ENCODE measurements around the gene DCDC1. TPM values are rescaled to one million over a fixed set of nuclear protein-coding genes. Genes with fewer than 3 reads are reported as not detected.

DCDC1 gene
- total RNA-seq, 1 donor from 2014 or later: not detected

GRCh38 chr11:30917266-30917665 is 452.3 kb downstream of the DCDC1 start:
- H3K27me3 ChIP-seq: no peaks in the 10 kb centered on the region
- TF ChIP-seq POLR2A (IDR thresholded peaks at IDR 0.05) (no peak), POLR2AphosphoS5 (IDR thresholded peaks at IDR 0.05; ENCODE audit: insufficient read depth in 1 of 2, low read depth in 1 of 2) (no peak)
- TF ChIP-seq, protein P1, sequence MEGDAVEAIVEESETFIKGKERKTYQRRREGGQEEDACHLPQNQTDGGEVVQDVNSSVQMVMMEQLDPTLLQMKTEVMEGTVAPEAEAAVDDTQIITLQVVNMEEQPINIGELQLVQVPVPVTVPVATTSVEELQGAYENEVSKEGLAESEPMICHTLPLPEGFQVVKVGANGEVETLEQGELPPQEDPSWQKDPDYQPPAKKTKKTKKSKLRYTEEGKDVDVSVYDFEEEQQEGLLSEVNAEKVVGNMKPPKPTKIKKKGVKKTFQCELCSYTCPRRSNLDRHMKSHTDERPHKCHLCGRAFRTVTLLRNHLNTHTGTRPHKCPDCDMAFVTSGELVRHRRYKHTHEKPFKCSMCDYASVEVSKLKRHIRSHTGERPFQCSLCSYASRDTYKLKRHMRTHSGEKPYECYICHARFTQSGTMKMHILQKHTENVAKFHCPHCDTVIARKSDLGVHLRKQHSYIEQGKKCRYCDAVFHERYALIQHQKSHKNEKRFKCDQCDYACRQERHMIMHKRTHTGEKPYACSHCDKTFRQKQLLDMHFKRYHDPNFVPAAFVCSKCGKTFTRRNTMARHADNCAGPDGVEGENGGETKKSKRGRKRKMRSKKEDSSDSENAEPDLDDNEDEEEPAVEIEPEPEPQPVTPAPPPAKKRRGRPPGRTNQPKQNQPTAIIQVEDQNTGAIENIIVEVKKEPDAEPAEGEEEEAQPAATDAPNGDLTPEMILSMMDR (IDR thresholded peaks at IDR 0.05): no peak

DNA sequence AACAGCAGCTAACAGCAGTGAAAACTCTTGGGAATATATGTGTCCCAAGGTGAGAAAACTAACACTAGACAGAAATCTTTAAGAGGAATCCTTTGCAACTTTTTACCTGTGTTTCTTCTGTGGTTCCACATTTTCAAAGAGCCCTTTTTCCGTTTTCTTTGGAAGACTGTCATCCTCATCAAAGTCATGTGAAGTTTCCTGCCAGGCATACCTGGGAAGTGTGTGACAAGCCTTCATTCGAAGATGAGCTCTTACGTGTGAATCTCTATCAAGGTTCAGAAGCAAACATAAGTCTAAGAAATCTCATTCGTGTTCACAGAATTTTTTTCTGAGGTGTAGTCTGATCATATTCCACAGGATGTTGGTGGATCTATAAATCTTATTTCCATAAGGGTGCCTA is 452.8 kb downstream of the DCDC1 start:
- Histone ChIP-seq H3K4me1 (no peaks in the 10 kb centered on the region), H3K4me3 (no peak overlapping the region), H3K27me3 (no peaks in the 10 kb centered on the region), H3K9me3 (no peaks in the 10 kb centered on the region), H3K27ac (no peak overlapping the region), H3K36me3 (no peaks in the 10 kb centered on the region)
- TF ChIP-seq, protein P1 (IDR thresholded peaks at IDR 0.05): no peak
- TF ChIP-seq POLR2AphosphoS5 (IDR thresholded peaks at IDR 0.05; ENCODE audit: insufficient read depth in 1 of 2, low read depth in 1 of 2) (no peak), POLR2A (IDR thresholded peaks at IDR 0.05) (no peak)
- no peak for DNase-seq (ENCODE audit: extremely low spot score in 2 of 2)
- intact Hi-C loops (cut with DNase I): loop anchor here (10.0 kb wide), 1 partner anchor 572 kb away; no protein-coding TSS in a partner anchor

More at GRCh38 chr11:30917266-30917665, 452.3 kb downstream of the DCDC1 start:
- H3K9me3 ChIP-seq: no peaks in the 10 kb centered on the region
- DNase-seq (ENCODE audit: extremely low spot score in 2 of 2): no peak
- H3K4me1 ChIP-seq: no peaks in the 10 kb centered on the region
- H3K27ac ChIP-seq: no peak overlapping the region
- intact Hi-C loops (cut with DNase I): loop anchor here (10.0 kb wide), 1 partner anchor 572 kb away; no protein-coding TSS in a partner anchor
- no peaks in the 10 kb centered on the region for H3K36me3 ChIP-seq
- H3K4me3 ChIP-seq: no peak overlapping the region

DNA sequence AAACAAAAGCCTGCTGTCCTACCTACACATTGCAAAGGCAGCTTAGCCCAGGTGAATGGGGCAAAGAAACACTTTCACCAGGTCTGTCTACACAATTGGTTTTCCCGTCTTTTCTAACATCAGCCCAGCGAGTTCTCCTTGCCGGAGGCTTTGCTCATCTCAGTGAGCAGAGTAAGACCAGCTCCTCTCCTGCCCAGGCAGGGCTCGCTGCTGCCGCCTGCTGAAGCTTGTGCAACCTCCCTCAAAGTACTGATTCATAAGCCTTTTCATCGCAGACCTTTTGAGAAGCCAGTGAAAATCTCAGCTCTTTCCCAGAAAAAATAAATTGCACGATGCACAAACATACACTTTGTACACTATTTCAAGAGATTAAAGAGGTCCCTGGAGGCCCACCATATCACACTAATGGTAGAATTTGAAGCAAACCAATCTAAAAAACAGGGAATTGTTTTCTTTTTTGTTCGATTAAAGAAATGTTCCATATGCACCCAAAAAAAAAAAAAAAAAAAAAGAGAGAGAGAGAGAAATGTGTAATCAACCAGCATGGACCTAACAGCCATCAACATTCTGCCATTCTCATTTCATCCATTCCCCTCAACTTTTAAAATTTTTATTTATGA is 455.3 kb downstream of the DCDC1 start:
- Histone ChIP-seq H3K9me3 (no peaks in the 10 kb centered on the region), H3K4me1 (no peaks in the 10 kb centered on the region), H3K27ac (no peak overlapping the region), H3K27me3 (no peaks in the 10 kb centered on the region), H3K4me3 (no peak overlapping the region), H3K36me3 (no peaks in the 10 kb centered on the region)
- intact Hi-C loops (cut with DNase I): loop anchor here (10.0 kb wide), 1 partner anchor 569 kb away; no protein-coding TSS in a partner anchor
- TF ChIP-seq, protein P1 (IDR thresholded peaks at IDR 0.05): no peak
- no peak for TF ChIP-seq POLR2A (IDR thresholded peaks at IDR 0.05)
- no peak for TF ChIP-seq POLR2AphosphoS5 (IDR thresholded peaks at IDR 0.05; ENCODE audit: insufficient read depth in 1 of 2, low read depth in 1 of 2)
- no peak for DNase-seq (ENCODE audit: extremely low spot score in 2 of 2)

GRCh38 chr11:30911247-30911646 is 458.3 kb downstream of the DCDC1 start:
- H3K4me1 ChIP-seq: no peaks in the 10 kb centered on the region
- intact Hi-C loops (cut with DNase I): loop anchor here (10.0 kb wide), 1 partner anchor 566 kb away; no protein-coding TSS in a partner anchor
- no peak for DNase-seq (ENCODE audit: extremely low spot score in 2 of 2)
- H3K36me3 ChIP-seq: no peaks in the 10 kb centered on the region
- no peaks in the 10 kb centered on the region for H3K9me3 ChIP-seq
- H3K27me3 ChIP-seq: no peaks in the 10 kb centered on the region
- TF ChIP-seq POLR2AphosphoS5 (IDR thresholded peaks at IDR 0.05; ENCODE audit: insufficient read depth in 1 of 2, low read depth in 1 of 2): no peak
- TF ChIP-seq POLR2A (IDR thresholded peaks at IDR 0.05): no peak
- TF ChIP-seq, protein P1 (IDR thresholded peaks at IDR 0.05): no peak
- H3K4me3 ChIP-seq: no peak overlapping the region
- H3K27ac ChIP-seq: no peak overlapping the region

GRCh38 chr11:30908857-30909256 is 460.7 kb downstream of the DCDC1 start:
- TF ChIP-seq, protein P1 (IDR thresholded peaks at IDR 0.05): no peak
- TF ChIP-seq POLR2A (IDR thresholded peaks at IDR 0.05): no peak
- TF ChIP-seq POLR2AphosphoS5 (IDR thresholded peaks at IDR 0.05; ENCODE audit: insufficient read depth in 1 of 2, low read depth in 1 of 2): no peak
- intact Hi-C loops (cut with DNase I): no loop called here
- H3K4me1 ChIP-seq: no peaks in the 10 kb centered on the region
- no peaks in the 10 kb centered on the region for H3K27me3 ChIP-seq
- no peak overlapping the region for H3K4me3 ChIP-seq
- no peak for DNase-seq (ENCODE audit: extremely low spot score in 2 of 2)
- H3K36me3 ChIP-seq: no peaks in the 10 kb centered on the region
- H3K9me3 ChIP-seq: no peaks in the 10 kb centered on the region
- no peak overlapping the region for H3K27ac ChIP-seq
